CD4-positive, alpha-beta memory T cell (primary cell): ENCODE measurements around the gene ECT2. TPM values are rescaled to one million over a fixed set of nuclear protein-coding genes. Genes with fewer than 3 reads are reported as not detected.
A peak's percentile ranks its signal among the peaks of the same experiment; 100 is the strongest.
"Not testable (repeated sequence)": the region's sequence is repeated elsewhere in the genome, so short reads cannot be mapped to it uniquely, and the experiment has no call there.

ENCODE experiments used
- CTCF ChIA-PET: fragments of 350-600 bp; sonication (Branson Sonifier 250); formaldehyde crosslinking; loops from one replicate; lab custom pipeline; 2021; ENCODE audit warnings: inconsistent platforms; ENCODE audit not compliant: partially characterized antibody; lab: Charles Lee
- POLR2A ChIA-PET: fragments of 350-600 bp; sonication (Branson Sonifier 250); formaldehyde crosslinking; loops from one replicate; lab custom pipeline; 2021; ENCODE audit not compliant: partially characterized antibody; lab: Charles Lee
- DNase-seq, 5 donors: peaks; one replicate each; pipeline versions ENCODE4 v3.0.0 to v3.0.0-alpha.2; 2020 to 2022; ENCODE audit warnings: mixed read lengths in 1 of 5
- H3K27ac ChIP-seq: one replicate; pipeline ENCODE4 v1.7.0; 2013; ENCODE audit warnings: low read depth, low read length
- H3K27me3 ChIP-seq: 2 replicates; pipeline ENCODE4 v1.7.0; 2013; ENCODE audit warnings: mild to moderate bottlenecking, low read length, moderate library complexity; ENCODE audit not compliant: insufficient read depth
- H3K36me3 ChIP-seq: 2 replicates; pipeline ENCODE4 v1.7.0; 2013; ENCODE audit warnings: mild to moderate bottlenecking, low read length, moderate library complexity; ENCODE audit not compliant: insufficient read depth
- H3K4me1 ChIP-seq: 2 replicates; pipeline ENCODE4 v1.7.0; 2013; ENCODE audit warnings: mild to moderate bottlenecking, low read length, moderate library complexity; ENCODE audit not compliant: insufficient read depth
- H3K4me3 ChIP-seq, 2 donors: one replicate each; pipeline ENCODE4 v1.7.0; 2013; ENCODE audit warnings: low read length in 2 of 2, mild to moderate bottlenecking in 1 of 2
- H3K9me3 ChIP-seq, 2 donors: one replicate each; pipeline ENCODE4 v1.7.0; 2013; ENCODE audit warnings: low read length in 2 of 2, control low read depth in 1 of 2; ENCODE audit not compliant: control insufficient read depth in 1 of 2
- H3K27ac Mint-ChIP-seq, 7 donors: one replicate each; pipeline ENCODE4 v1.8.0; 2020 to 2021; ENCODE audit warnings: mixed read lengths in 7 of 7, mild to moderate bottlenecking in 6 of 7, inconsistent platforms in 3 of 7, moderate library complexity in 3 of 7
- H3K27me3 Mint-ChIP-seq, 2 donors: one replicate each; pipeline ENCODE4 v1.8.0; 2020 to 2021; ENCODE audit warnings: mixed read lengths in 2 of 2
- H3K36me3 Mint-ChIP-seq, 2 donors: one replicate each; pipeline ENCODE4 v1.8.0; 2020 to 2021; ENCODE audit warnings: mixed read lengths in 2 of 2, inconsistent platforms in 1 of 2, mild to moderate bottlenecking in 1 of 2
- H3K4me1 Mint-ChIP-seq, 4 donors: one replicate each; pipeline ENCODE4 v1.8.0; 2020 to 2021; ENCODE audit warnings: mixed read lengths in 4 of 4, mild to moderate bottlenecking in 1 of 4
- H3K4me3 Mint-ChIP-seq, 8 donors: one replicate each; pipeline ENCODE4 v1.8.0; 2020 to 2021; ENCODE audit warnings: mixed read lengths in 8 of 8, mild to moderate bottlenecking in 7 of 8, moderate library complexity in 6 of 8, inconsistent platforms in 3 of 8
- H3K9me3 Mint-ChIP-seq, 8 donors: one replicate each; pipeline ENCODE4 v1.8.0; 2020 to 2021; ENCODE audit warnings: mixed read lengths in 8 of 8, mild to moderate bottlenecking in 5 of 8, inconsistent platforms in 3 of 8, moderate library complexity in 1 of 8
- intact Hi-C: fragments of 100-400 bp; cut with micrococcal nuclease; formaldehyde crosslinking; loops from one replicate; pipeline ENCODE4 v1.15.1; 2023
- polyA plus RNA-seq, 2 donors: library from polyadenylated mRNA; unstranded; fragments of 300-500 nt; fragmentation: Illumina TruSeq; gene quantifications; one replicate each; pipeline ENCODE4 v1.2.3, GENCODE V29; 2021
- total RNA-seq, 2 experiments: library from RNA; stranded (reverse); gene quantifications; one replicate each; pipeline ENCODE4 v1.2.3, GENCODE V29; 2021

Gene ECT2
- total and polyA plus RNA-seq, 4 experiments from 2014 or later = 1.2 to 2.9 (median 2.4) TPM

DNA sequence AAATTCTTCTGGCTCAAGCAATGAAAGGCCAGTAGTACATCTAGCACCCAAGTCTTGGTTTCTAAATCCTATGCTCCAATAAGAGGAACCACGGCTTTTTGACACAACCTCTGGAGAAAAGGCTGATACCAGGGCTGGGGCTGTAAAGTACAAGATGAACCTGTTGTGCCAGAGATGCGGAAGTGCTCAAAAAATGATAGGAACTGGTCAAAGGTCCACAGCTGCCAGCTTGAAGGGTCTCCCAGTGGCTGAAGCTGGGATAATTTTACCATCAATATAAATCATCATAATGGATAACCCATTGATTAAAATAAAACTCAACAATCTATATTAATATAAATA is 39.1 kb upstream of the ECT2 start:
- H3K27me3 ChIP-seq = no peaks in the 10 kb centered on the region
- POLR2A ChIA-PET = interaction anchor here (2.3 kb wide), 1 partner anchor 39 kb away, joined by 9 read pairs; the partner anchor contains the start of gene ECT2
- H3K36me3 Mint-ChIP-seq = peaks cover 0 to 3% of the 10 kb centered on the region in 2 donors
- no peaks in the 10 kb centered on the region for H3K9me3 ChIP-seq
- peak overlapping the region; percentile 94 to 99 (median 96) for H3K4me3 Mint-ChIP-seq
- H3K27ac Mint-ChIP-seq = peak overlapping the region in 4 of 7 donors; percentile 52 to 91 (median 71)
- CTCF ChIA-PET = interaction anchor here (1.1 to 3.3 kb wide), 4 partner anchors 11 to 117 kb away, joined by 3 to 18 read pairs (median 4); no protein-coding TSS in a partner anchor
- peaks cover 9 to 30% (median 23%) of the 10 kb centered on the region in 4 donors for H3K4me1 Mint-ChIP-seq
- peak overlapping the region; percentile 85 to 96 for H3K4me3 ChIP-seq
- intact Hi-C loops = loop anchor here (1.0 to 5.0 kb wide), 2 partner anchors 39 kb away; partner anchors contain the start of gene ECT2
- peaks cover 11% of the 10 kb centered on the region for H3K4me1 ChIP-seq
- no peak overlapping the region for H3K27ac ChIP-seq
- H3K36me3 ChIP-seq = no peaks in the 10 kb centered on the region
- no peaks in the 10 kb centered on the region for H3K9me3 Mint-ChIP-seq
- no peak for DNase-seq
- H3K27me3 Mint-ChIP-seq = no peaks in the 10 kb centered on the region

DNA sequence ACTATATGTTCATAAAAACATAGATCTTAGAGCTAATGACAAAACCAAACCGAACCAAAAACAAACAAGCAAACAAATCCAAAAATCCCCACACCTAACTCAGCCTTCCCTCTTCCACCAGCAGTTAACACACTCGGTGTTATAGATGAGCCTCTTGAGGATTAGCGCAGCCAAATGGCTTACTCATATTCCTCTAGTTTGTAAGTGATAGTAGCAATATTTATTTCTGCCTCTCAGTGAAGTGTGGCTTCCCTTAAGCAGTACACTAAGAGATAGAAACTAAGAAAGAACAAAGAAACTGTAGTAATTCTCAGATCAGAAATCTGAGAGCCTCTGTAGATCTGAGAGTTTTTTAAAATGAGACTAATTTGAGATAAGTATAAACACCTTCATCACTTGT is 37.2 kb upstream of the ECT2 start:
- CTCF ChIA-PET = interaction anchor here (0.8 to 3.3 kb wide), 3 partner anchors 13 to 40 kb away, joined by 3 to 18 read pairs (median 4); no protein-coding TSS in a partner anchor
- DNase-seq = no peak
- POLR2A ChIA-PET = no interaction called here
- Mint-ChIP-seq H3K36me3 (peaks cover 0 to 3% of the 10 kb centered on the region in 2 donors), H3K4me1 (peaks cover 9 to 29% (median 21%) of the 10 kb centered on the region in 4 donors), H3K27ac (peak overlapping the region in 2 of 7 donors; percentile 14 to 48), H3K9me3 (no peaks in the 10 kb centered on the region), H3K27me3 (no peaks in the 10 kb centered on the region), H3K4me3 (peak overlapping the region in 1 of 8 donors; percentile 35)
- intact Hi-C loops = loop anchor here (5.0 kb wide), 1 partner anchor 41 kb away; no protein-coding TSS in a partner anchor
- Histone ChIP-seq H3K4me3 (no peak overlapping the region), H3K4me1 (peaks cover 11% of the 10 kb centered on the region), H3K9me3 (no peaks in the 10 kb centered on the region), H3K27ac (no peak overlapping the region), H3K36me3 (no peaks in the 10 kb centered on the region), H3K27me3 (no peaks in the 10 kb centered on the region)

DNA sequence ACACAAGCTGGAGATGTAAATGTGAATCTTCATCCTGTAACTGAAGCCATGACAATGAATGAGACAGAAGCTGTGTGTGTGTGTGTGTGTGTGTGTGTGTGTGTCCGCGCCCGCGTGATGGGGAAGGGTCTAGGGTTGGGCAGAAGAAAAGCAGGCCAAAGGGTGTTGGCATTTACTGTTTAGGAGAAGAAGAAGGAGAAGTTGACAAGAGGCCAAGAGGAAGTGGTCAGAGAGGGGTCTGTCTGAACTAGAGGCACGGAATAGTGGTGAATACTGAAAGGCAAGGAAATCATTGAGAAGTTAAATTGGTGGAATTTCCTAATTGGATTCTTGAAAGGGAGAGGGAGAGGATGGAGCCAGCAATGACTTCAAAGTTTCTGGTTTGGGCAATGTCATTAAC is 34.0 kb upstream of the ECT2 start:
- Mint-ChIP-seq H3K9me3 (peaks cover 0 to 2% (median 0%) of the 10 kb centered on the region in 8 donors), H3K27me3 (peaks cover 0 to 3% of the 10 kb centered on the region in 2 donors), H3K36me3 (no peaks in the 10 kb centered on the region), H3K4me3 (no peak overlapping the region), H3K27ac (no peak overlapping the region), H3K4me1 (peaks cover 0 to 1% (median 0%) of the 10 kb centered on the region in 4 donors)
- Histone ChIP-seq H3K36me3 (no peaks in the 10 kb centered on the region), H3K4me3 (no peak overlapping the region), H3K27ac (no peak overlapping the region), H3K27me3 (no peaks in the 10 kb centered on the region), H3K9me3 (no peaks in the 10 kb centered on the region), H3K4me1 (no peaks in the 10 kb centered on the region)
- DNase-seq = no peak
- POLR2A ChIA-PET = no interaction called here
- CTCF ChIA-PET = interaction anchor here (1.1 to 1.2 kb wide), 2 partner anchors 9 to 384 kb away, joined by 3 to 4 read pairs; no protein-coding TSS in a partner anchor
- intact Hi-C loops = no loop called here

DNA sequence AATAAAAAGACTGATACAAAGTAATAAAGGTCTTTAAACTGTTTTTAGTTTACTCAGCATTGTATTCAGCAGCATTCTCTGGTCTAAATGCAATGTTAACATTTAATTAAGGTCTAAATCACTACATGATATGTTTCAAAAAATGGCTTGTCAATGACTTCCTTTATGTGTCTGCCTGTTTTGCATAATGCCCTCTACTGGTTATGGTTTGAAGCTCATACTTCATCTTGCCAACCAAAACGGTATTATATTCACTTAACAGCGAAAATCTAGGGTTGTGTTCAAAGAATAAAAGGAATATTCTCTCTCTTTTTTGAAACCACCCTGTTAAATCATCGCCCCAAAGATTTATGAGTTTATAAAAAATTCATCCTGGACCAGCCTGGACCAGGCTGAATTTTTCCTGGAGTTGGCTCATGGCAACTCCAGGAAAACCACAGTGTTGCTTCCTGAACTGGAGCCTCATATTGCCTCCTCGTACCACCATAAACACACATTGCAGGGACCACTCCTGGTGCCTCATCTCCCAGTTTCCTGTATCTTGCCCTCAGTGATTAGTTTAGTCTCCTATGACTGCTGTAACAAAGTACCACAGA is 32.9 kb upstream of the ECT2 start:
- H3K9me3 Mint-ChIP-seq = peaks cover 0 to 2% (median 0%) of the 10 kb centered on the region in 8 donors
- H3K27ac ChIP-seq = no peak overlapping the region
- H3K36me3 ChIP-seq = no peaks in the 10 kb centered on the region
- H3K4me3 ChIP-seq = no peak overlapping the region
- H3K4me3 Mint-ChIP-seq = no peak overlapping the region
- POLR2A ChIA-PET = no interaction called here
- no peaks in the 10 kb centered on the region for H3K27me3 ChIP-seq
- intact Hi-C loops = no loop called here
- H3K36me3 Mint-ChIP-seq = no peaks in the 10 kb centered on the region
- CTCF ChIA-PET = interaction anchor here (0.6 to 1.2 kb wide), 2 partner anchors 10 to 17 kb away, joined by 3 to 4 read pairs; no protein-coding TSS in a partner anchor
- H3K4me1 Mint-ChIP-seq = peaks cover 0 to 1% (median 0%) of the 10 kb centered on the region in 4 donors
- no peaks in the 10 kb centered on the region for H3K9me3 ChIP-seq
- H3K27me3 Mint-ChIP-seq = peaks cover 0 to 6% of the 10 kb centered on the region in 2 donors
- DNase-seq = peak in 4 of 5 donors; percentile 3 to 12 (median 10)
- no peak overlapping the region for H3K27ac Mint-ChIP-seq
- no peaks in the 10 kb centered on the region for H3K4me1 ChIP-seq

DNA sequence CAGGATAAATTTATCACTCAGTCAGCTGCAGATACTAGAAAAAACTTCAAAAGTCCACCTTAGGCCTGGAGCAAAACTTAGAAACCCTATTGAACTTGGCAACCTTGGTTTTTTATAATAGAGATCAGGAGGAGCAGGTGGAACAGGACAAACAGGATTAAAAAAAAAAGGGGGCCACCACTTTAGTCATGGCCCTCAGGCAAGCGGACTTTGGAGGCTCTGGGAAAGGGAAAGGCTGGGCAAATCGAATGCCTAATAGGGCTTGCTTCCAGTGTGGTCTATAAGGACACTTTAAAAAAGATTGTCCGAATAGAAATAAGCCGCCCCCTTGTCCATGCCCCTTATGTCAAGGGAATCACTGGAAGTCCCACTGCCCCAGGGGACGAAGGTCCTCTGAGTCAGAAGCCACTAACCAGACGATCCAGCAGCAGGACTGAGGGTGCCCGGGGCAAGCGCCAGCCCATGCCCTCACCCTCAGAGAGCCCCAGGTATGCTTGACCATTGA is 27.9 kb upstream of the ECT2 start:
- H3K4me3 ChIP-seq, H3K36me3 Mint-ChIP-seq, POLR2A ChIA-PET, H3K36me3 ChIP-seq, H3K4me1 Mint-ChIP-seq, DNase-seq, H3K4me3 Mint-ChIP-seq, H3K27ac ChIP-seq, H3K27me3 Mint-ChIP-seq, CTCF ChIA-PET, H3K4me1 ChIP-seq, H3K27me3 ChIP-seq, H3K27ac Mint-ChIP-seq, intact Hi-C loops, H3K9me3 ChIP-seq: not testable (repeated sequence)
- peaks cover 0 to 15% (median 10%) of the 10 kb centered on the region in 8 donors for H3K9me3 Mint-ChIP-seq

DNA sequence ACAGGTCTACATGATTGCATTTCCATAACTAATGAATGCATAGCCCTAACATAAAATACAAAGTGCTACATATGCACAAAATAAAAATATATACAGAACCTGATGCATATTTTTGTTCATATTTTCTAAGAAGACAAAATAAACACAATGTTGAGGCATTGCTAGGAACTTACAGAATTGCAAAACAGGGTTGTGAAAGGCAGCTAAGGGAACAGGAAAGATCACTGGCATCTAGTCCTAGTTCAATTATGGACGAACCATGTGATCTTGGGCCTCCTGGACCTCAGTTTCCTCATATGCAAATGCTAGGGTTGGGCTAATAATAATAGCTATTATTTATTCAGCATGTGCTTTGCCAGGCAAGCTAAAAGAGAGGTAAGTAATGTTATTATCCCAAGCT is 24.1 kb upstream of the ECT2 start:
- no peaks in the 10 kb centered on the region for H3K4me1 Mint-ChIP-seq
- H3K4me3 Mint-ChIP-seq = no peak overlapping the region
- peaks cover 3% of the 10 kb centered on the region in 2 donors for H3K27me3 Mint-ChIP-seq
- Histone ChIP-seq H3K4me1 (no peaks in the 10 kb centered on the region), H3K27ac (no peak overlapping the region), H3K9me3 (no peaks in the 10 kb centered on the region), H3K36me3 (no peaks in the 10 kb centered on the region), H3K27me3 (no peaks in the 10 kb centered on the region), H3K4me3 (no peak overlapping the region)
- ChIA-PET CTCF (interaction anchor here (0.9 to 1.8 kb wide), 3 partner anchors 17 to 130 kb away, joined by 3 to 4 read pairs (median 3); no protein-coding TSS in a partner anchor), POLR2A (no interaction called here)
- no peak overlapping the region for H3K27ac Mint-ChIP-seq
- no peak for DNase-seq
- intact Hi-C loops = no loop called here
- H3K36me3 Mint-ChIP-seq = peaks cover 0 to 5% of the 10 kb centered on the region in 2 donors
- peaks cover 0 to 14% (median 10%) of the 10 kb centered on the region in 8 donors for H3K9me3 Mint-ChIP-seq

DNA sequence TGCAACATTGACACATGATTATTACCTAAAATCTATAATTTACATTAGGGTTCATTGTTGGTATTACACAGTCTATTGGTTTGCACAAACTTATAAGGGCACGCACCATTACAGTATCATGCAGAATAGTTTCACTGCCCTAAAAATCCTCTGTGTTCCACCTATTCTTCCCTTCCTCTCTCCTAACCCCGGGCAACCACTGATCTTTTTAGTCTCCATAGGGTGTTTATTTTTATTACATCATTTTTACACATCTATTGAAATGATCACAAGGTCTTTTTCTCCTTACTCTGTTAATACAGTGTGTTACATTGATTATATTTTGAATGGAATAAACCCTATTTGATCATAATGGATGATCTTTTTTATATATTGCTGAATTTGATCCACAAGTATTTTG is 15.5 kb upstream of the ECT2 start:
- H3K4me3 ChIP-seq = no peak overlapping the region
- H3K4me3 Mint-ChIP-seq = no peak overlapping the region
- no peaks in the 10 kb centered on the region for H3K36me3 ChIP-seq
- H3K27me3 ChIP-seq = no peaks in the 10 kb centered on the region
- no peaks in the 10 kb centered on the region for H3K9me3 Mint-ChIP-seq
- no peak for DNase-seq
- POLR2A ChIA-PET = no interaction called here
- peaks cover 9% of the 10 kb centered on the region in 2 donors for H3K27me3 Mint-ChIP-seq
- no peak overlapping the region for H3K27ac Mint-ChIP-seq
- peaks cover 0 to 1% (median 0%) of the 10 kb centered on the region in 4 donors for H3K4me1 Mint-ChIP-seq
- no peak overlapping the region for H3K27ac ChIP-seq
- H3K4me1 ChIP-seq = no peaks in the 10 kb centered on the region
- CTCF ChIA-PET = no interaction called here
- H3K36me3 Mint-ChIP-seq = no peaks in the 10 kb centered on the region
- no peaks in the 10 kb centered on the region for H3K9me3 ChIP-seq
- intact Hi-C loops = no loop called here
